SK-N-SH treated with all-trans-retinoic acid at 6 μM for 48 hours (cell line): Measurements from ENCODE around the gene JPT1.

Experiments
- GLIS3 ChIP-seq: fragments of 250-450 bp; sonication (Bioruptor Pico); IDR thresholded peaks from 2 replicates; pipeline ENCODE4 v1.5.0; 2020; ENCODE audit warnings: mild to moderate bottlenecking, moderate library complexity
- PPARA ChIP-seq: fragments of 250-450 bp; sonication (Bioruptor Pico); IDR thresholded peaks from 2 replicates; pipeline ENCODE4 v1.5.0; 2020; ENCODE audit warnings: mild to moderate bottlenecking, borderline replicate concordance

- no peak for TF ChIP-seq GLIS3 (CRISPR knock-in tag)
- TF ChIP-seq PPARA (CRISPR knock-in tag) = no peak
Measured at GRCh38 chr17:75109407-75110233, 44.7 kb downstream of the JPT1 start, which contains the start of gene ARMC7.
